ENCODE results near the gene POLR3K. TPM values are rescaled to one million over a fixed set of nuclear protein-coding genes. Genes with fewer than 3 reads are reported as not detected.

POLR3K gene
- 7.3 to 11.3 TPM (median 7.5 TPM) in 3 replicates for total RNA-seq
- long read RNA-seq, transcript POLR3K-201 (3 exons, 1,392 nt) = major isoform, 15 of 15 reads
- long read RNA-seq, partial matches to known transcripts = 0 of 15 reads
- long read RNA-seq, other reads (novel, unspliced or antisense) = 0 of 15 reads

- peak within 1 kb of the TSS; percentile 98 for H3K4me3 Mint-ChIP-seq (ENCODE audit: unreplicated experiment)
- peaks cover 18% of the 10 kb centered on the region for H3K36me3 Mint-ChIP-seq (ENCODE audit: low read depth)
- peak within 1 kb of the TSS; percentile 98 for H3K27ac Mint-ChIP-seq (ENCODE audit: unreplicated experiment)
- peak; percentile 1 for TF ChIP-seq CTCF (IDR thresholded peaks at IDR 0.05)
- peaks cover 25% of the 10 kb centered on the region for H3K4me1 Mint-ChIP-seq (ENCODE audit: low read depth)
- peak; percentile 99 for DNase-seq (ENCODE audit: low spot score)
- no peaks in the 10 kb centered on the region for H3K9me3 Mint-ChIP-seq (ENCODE audit: low read depth)
- H3K27me3 Mint-ChIP-seq (ENCODE audit: low read depth) = no peaks in the 10 kb centered on the region
These were observed at the start of gene POLR3K, which contains the start of gene SNRNP25 for GRCh38 chr16:53346-54236. Gene POLR3K, minus strand, starts transcription at chr16:53608. Its CDS starts 22 bp downstream, at chr16:53586. Gene SNRNP25, plus strand, starts transcription at chr16:53828. Its CDS starts 189 bp downstream, at chr16:54017.

GRCh38 chr16:102060-102855 lies 48.9 kb upstream of the POLR3K start:
- no peaks in the 10 kb centered on the region for H3K27me3 Mint-ChIP-seq (ENCODE audit: low read depth)
- TF ChIP-seq CTCF (IDR thresholded peaks at IDR 0.05) = peak; percentile 19
- H3K4me3 Mint-ChIP-seq (ENCODE audit: unreplicated experiment) = peak overlapping the region; percentile 46
- peaks cover 38% of the 10 kb centered on the region for H3K4me1 Mint-ChIP-seq (ENCODE audit: low read depth)
- peaks cover 2% of the 10 kb centered on the region for H3K36me3 Mint-ChIP-seq (ENCODE audit: low read depth)
- peak overlapping the region; percentile 89 for H3K27ac Mint-ChIP-seq (ENCODE audit: unreplicated experiment)
- DNase-seq (ENCODE audit: low spot score) = no peak
- H3K9me3 Mint-ChIP-seq (ENCODE audit: low read depth) = no peaks in the 10 kb centered on the region

GRCh38 chr16:101586-101985 lies 48.2 kb upstream of the POLR3K start:
- Mint-ChIP-seq H3K4me1 (ENCODE audit: low read depth) (peaks cover 37% of the 10 kb centered on the region), H3K4me3 (ENCODE audit: unreplicated experiment) (peak overlapping the region; percentile 26), H3K27ac (ENCODE audit: unreplicated experiment) (peak overlapping the region; percentile 89), H3K27me3 (ENCODE audit: low read depth) (no peaks in the 10 kb centered on the region), H3K9me3 (ENCODE audit: low read depth) (no peaks in the 10 kb centered on the region), H3K36me3 (ENCODE audit: low read depth) (peaks cover 2% of the 10 kb centered on the region)
- no peak for TF ChIP-seq CTCF (IDR thresholded peaks at IDR 0.05)
- DNase-seq (ENCODE audit: low spot score) = no peak

- no peak for TF ChIP-seq CTCF (IDR thresholded peaks at IDR 0.05)
- peaks cover 2% of the 10 kb centered on the region for H3K36me3 Mint-ChIP-seq (ENCODE audit: low read depth)
- H3K4me1 Mint-ChIP-seq (ENCODE audit: low read depth) = peaks cover 37% of the 10 kb centered on the region
- no peaks in the 10 kb centered on the region for H3K9me3 Mint-ChIP-seq (ENCODE audit: low read depth)
- H3K27me3 Mint-ChIP-seq (ENCODE audit: low read depth) = no peaks in the 10 kb centered on the region
- no peak overlapping the region for H3K4me3 Mint-ChIP-seq (ENCODE audit: unreplicated experiment)
- no peak overlapping the region for H3K27ac Mint-ChIP-seq (ENCODE audit: unreplicated experiment)
- no peak for DNase-seq (ENCODE audit: low spot score)
These were observed 47.6 kb upstream of the POLR3K start for GRCh38 chr16:100989-101388.

- H3K4me1 Mint-ChIP-seq (ENCODE audit: low read depth) = peaks cover 33% of the 10 kb centered on the region
- peak overlapping the region; percentile 27 for H3K27ac Mint-ChIP-seq (ENCODE audit: unreplicated experiment)
- H3K36me3 Mint-ChIP-seq (ENCODE audit: low read depth) = peaks cover 2% of the 10 kb centered on the region
- H3K4me3 Mint-ChIP-seq (ENCODE audit: unreplicated experiment) = no peak overlapping the region
- no peaks in the 10 kb centered on the region for H3K9me3 Mint-ChIP-seq (ENCODE audit: low read depth)
- no peak for DNase-seq (ENCODE audit: low spot score)
- no peak for TF ChIP-seq CTCF (IDR thresholded peaks at IDR 0.05)
- no peaks in the 10 kb centered on the region for H3K27me3 Mint-ChIP-seq (ENCODE audit: low read depth)
These were observed 44.4 kb upstream of the POLR3K start for GRCh38 chr16:97822-98221.
